Natural killer cell (primary cell): ENCODE data around the gene C16orf46. TPM values are rescaled to one million over a fixed set of nuclear protein-coding genes. Genes with fewer than 3 reads are reported as not detected.

ENCODE experiments used
- ATAC-seq, 3 donors: fragments of 150-1000 bp in 2 of 3; fragments of 200-7000 bp in 1 of 3; cut with Tn5 transposase; 1 replicate in 1 of 3; 2 replicates in 2 of 3; pipeline ENCODE4 v1.10.0; 2021; ENCODE audit warnings: mild to moderate bottlenecking in 2 of 3, moderate library complexity in 2 of 3
- DNase-seq, 2 donors: peaks; one replicate each; pipeline versions ENCODE4 v3.0.0 to v3.0.0-alpha.2; 2013 to 2021; ENCODE audit warnings: mixed read lengths in 1 of 2
- H3K27ac ChIP-seq: one replicate; pipeline ENCODE4 v1.5.1; 2013; ENCODE audit warnings: mild to moderate bottlenecking, low read length
- H3K27me3 ChIP-seq: one replicate; pipeline ENCODE4 v1.6.1; 2013; ENCODE audit warnings: low read length; ENCODE audit not compliant: control insufficient read depth, insufficient read depth
- H3K36me3 ChIP-seq: one replicate; pipeline ENCODE4 v1.6.1; 2013; ENCODE audit warnings: low read length; ENCODE audit not compliant: control insufficient read depth, insufficient read depth
- H3K4me1 ChIP-seq: one replicate; pipeline ENCODE4 v1.6.1; 2013; ENCODE audit warnings: low read length; ENCODE audit not compliant: control insufficient read depth, insufficient read depth
- H3K4me3 ChIP-seq: one replicate; pipeline ENCODE4 v1.5.1; 2013; ENCODE audit warnings: low read length
- H3K9me3 ChIP-seq: one replicate; pipeline ENCODE4 v1.6.1; 2013; ENCODE audit warnings: low read length; ENCODE audit not compliant: control insufficient read depth, insufficient read depth
- H3K27ac Mint-ChIP-seq, 2 donors: one replicate each; pipeline ENCODE4 v1.8.0; 2022; ENCODE audit warnings: mild to moderate bottlenecking in 2 of 2, mixed read lengths in 2 of 2, moderate library complexity in 1 of 2
- H3K27me3 Mint-ChIP-seq, 2 donors: one replicate each; pipeline ENCODE4 v1.8.0; 2022; ENCODE audit warnings: low read depth in 2 of 2, mixed read lengths in 2 of 2
- H3K36me3 Mint-ChIP-seq: one replicate; pipeline ENCODE4 v1.8.0; 2022; ENCODE audit warnings: mixed read lengths
- H3K4me1 Mint-ChIP-seq, 2 donors: one replicate each; pipeline ENCODE4 v1.8.0; 2022; ENCODE audit warnings: mixed read lengths in 2 of 2
- H3K4me3 Mint-ChIP-seq: one replicate; pipeline ENCODE4 v1.8.0; 2022; ENCODE audit warnings: mild to moderate bottlenecking, moderate library complexity, mixed read lengths
- H3K9me3 Mint-ChIP-seq, 2 donors: one replicate each; pipeline ENCODE4 v1.8.0; 2022; ENCODE audit warnings: mixed read lengths in 2 of 2
- CTCF ChIP-seq: fragments of 200-600 bp; IDR thresholded peaks from one replicate; pipeline ENCODE4 v1.8.0; 2022; ENCODE audit warnings: antibody characterized with exemption
- WGBS: methylation state at CpG from one replicate; pipeline ENCODE4 v1.1.7; 2013; ENCODE audit warnings: missing lambda C conversion rate; ENCODE audit not compliant: insufficient coverage; 5-methylcytosine and 5-hydroxymethylcytosine counted together
- intact Hi-C: fragments of 100-400 bp; cut with micrococcal nuclease; formaldehyde crosslinking; loops from one replicate; pipeline ENCODE4 v1.14.2; 2022
- total RNA-seq, 4 donors: library from RNA; stranded (reverse); fragments of 120-200 nt in 1 of 4; gene quantifications; one replicate each; pipeline versions ENCODE4 v1.2.3 to v1.2.4, GENCODE V29; 2013 to 2022

The C16orf46 gene
- total RNA-seq, 3 donors from 2014 or later (not counting 1 experiment from before 2014, with no cell fraction given), result not detected

GRCh38 chr16:81088836-81089235 lies 11.8 kb upstream of the C16orf46 start:
- Histone ChIP-seq H3K9me3 (no peaks in the 10 kb centered on the region), H3K4me3 (no peak overlapping the region), H3K36me3 (no peaks in the 10 kb centered on the region), H3K4me1 (no peaks in the 10 kb centered on the region), H3K27ac (no peak overlapping the region), H3K27me3 (no peaks in the 10 kb centered on the region)
- H3K9me3 Mint-ChIP-seq, result no peaks in the 10 kb centered on the region
- no peak for TF ChIP-seq CTCF
- H3K4me1 Mint-ChIP-seq, result no peaks in the 10 kb centered on the region
- ATAC-seq (no peak), DNase-seq (no peak)
- WGBS, result 98% methylated on average over 3 of the region's 5 CpGs
- no peak overlapping the region for H3K27ac Mint-ChIP-seq
- H3K4me3 Mint-ChIP-seq, result no peak overlapping the region
- intact Hi-C loops, result no loop called here
- H3K36me3 Mint-ChIP-seq, result no peaks in the 10 kb centered on the region
- no peaks in the 10 kb centered on the region for H3K27me3 Mint-ChIP-seq

DNA sequence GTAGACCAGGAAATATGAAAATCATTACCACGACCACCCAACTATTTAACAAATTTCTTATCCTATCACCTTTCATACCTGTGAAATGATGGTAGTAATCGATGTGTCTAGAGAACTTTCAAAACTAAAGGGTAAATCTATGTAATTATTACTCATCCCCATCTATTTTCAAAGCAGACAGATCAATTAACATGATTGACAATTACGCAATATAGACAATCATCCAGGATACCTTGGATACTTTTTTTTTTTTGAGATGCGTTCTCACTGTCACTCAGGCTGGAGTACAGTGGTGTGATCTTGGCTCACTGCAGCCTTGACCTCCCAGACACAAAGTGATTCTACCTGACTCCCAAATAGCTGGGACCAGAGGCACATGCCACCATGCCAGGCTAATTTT lies 4.0 kb upstream of the C16orf46 start:
- Mint-ChIP-seq H3K27ac (no peak overlapping the region), H3K4me1 (no peaks in the 10 kb centered on the region), H3K27me3 (no peaks in the 10 kb centered on the region), H3K4me3 (no peak overlapping the region), H3K36me3 (no peaks in the 10 kb centered on the region), H3K9me3 (no peaks in the 10 kb centered on the region)
- ATAC-seq (no peak), DNase-seq (no peak)
- Histone ChIP-seq H3K4me3 (no peak overlapping the region), H3K27ac (no peak overlapping the region), H3K9me3 (no peaks in the 10 kb centered on the region), H3K4me1 (peaks cover 13% of the 10 kb centered on the region), H3K27me3 (no peaks in the 10 kb centered on the region), H3K36me3 (no peaks in the 10 kb centered on the region)
- no peak for TF ChIP-seq CTCF
- 94% methylated on average over 2 of the region's 4 CpGs for WGBS
- intact Hi-C loops, result no loop called here

DNA sequence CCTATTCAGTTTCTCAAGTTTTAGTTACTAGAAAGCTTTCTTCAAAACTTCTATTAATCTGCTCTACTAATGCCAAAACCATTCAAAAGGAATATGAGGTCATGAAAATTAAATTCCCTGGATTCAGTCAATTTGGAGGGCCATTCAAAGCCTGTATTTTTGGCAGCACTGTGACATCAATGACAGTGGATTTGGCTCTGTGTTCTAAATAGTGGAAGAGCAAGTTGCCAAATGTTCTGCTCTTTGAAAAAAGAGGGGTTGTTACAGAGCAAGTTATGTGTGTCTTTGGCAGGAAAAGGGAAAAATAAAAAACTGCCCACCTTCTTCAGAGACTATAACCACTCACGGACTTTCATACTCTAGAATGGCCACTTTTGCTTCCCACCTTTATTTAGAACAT lies 3.2 kb upstream of the C16orf46 start:
- Mint-ChIP-seq H3K4me3 (peak overlapping the region; percentile 9), H3K27me3 (no peaks in the 10 kb centered on the region), H3K27ac (no peak overlapping the region), H3K36me3 (no peaks in the 10 kb centered on the region), H3K9me3 (no peaks in the 10 kb centered on the region), H3K4me1 (no peaks in the 10 kb centered on the region)
- no peaks in the 10 kb centered on the region for H3K27me3 ChIP-seq
- H3K4me1 ChIP-seq, result peaks cover 13% of the 10 kb centered on the region
- ATAC-seq (no peak), DNase-seq (no peak)
- H3K9me3 ChIP-seq, result no peaks in the 10 kb centered on the region
- intact Hi-C loops, result no loop called here
- H3K36me3 ChIP-seq, result no peaks in the 10 kb centered on the region
- no peak overlapping the region for H3K27ac ChIP-seq
- WGBS, result 89% methylated on average over 1 of the region's 1 CpG
- no peak for TF ChIP-seq CTCF
- H3K4me3 ChIP-seq, result no peak overlapping the region

DNA sequence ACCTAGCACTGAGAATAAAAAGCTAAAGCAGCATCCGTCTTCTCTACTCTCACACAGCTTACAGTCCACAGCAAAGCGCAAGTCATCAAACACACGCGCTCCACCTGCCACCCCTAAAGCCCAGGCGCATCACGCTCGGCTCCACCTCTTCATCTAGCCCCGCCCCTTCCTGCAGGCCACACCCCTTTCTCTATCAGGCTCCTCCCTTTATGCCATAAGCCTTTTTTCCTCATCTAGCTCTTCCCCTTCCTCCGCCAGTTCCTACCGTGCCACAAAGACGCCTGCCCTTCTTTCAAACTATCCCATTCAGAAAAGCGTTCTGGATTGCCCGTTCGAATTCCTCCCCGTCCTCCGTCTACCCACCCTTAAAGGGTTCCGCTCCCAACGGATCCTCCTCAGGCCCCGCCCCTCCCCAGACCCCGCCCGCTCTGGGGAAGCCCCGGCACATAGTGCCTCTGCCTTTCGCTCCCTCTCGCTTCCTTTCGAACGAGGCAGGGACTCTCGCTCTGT lies 417 bp downstream of the C16orf46 start:
- H3K9me3 ChIP-seq, result no peaks in the 10 kb centered on the region
- TF ChIP-seq CTCF, result no peak
- H3K27me3 ChIP-seq, result no peaks in the 10 kb centered on the region
- H3K27ac ChIP-seq, result peak overlapping the region; percentile 99
- ATAC-seq (peak; percentile 85 to 93 (median 87)), DNase-seq (peak; percentile 96)
- H3K4me3 ChIP-seq, result peak overlapping the region; percentile 65
- intact Hi-C loops, result loop anchor here (1.0 kb wide), 3 partner anchors 20 to 69 kb away; partner anchors contain the start of genes CENPN and GCSH
- under 1% methylated on average over 27 of the region's 27 CpGs for WGBS
- Mint-ChIP-seq H3K27ac (no peak overlapping the region), H3K4me3 (no peak overlapping the region), H3K4me1 (no peaks in the 10 kb centered on the region), H3K36me3 (no peaks in the 10 kb centered on the region), H3K9me3 (no peaks in the 10 kb centered on the region), H3K27me3 (peaks cover 5 to 21% of the 10 kb centered on the region in 2 donors)
- peaks cover 13% of the 10 kb centered on the region for H3K4me1 ChIP-seq
- no peaks in the 10 kb centered on the region for H3K36me3 ChIP-seq
